Breast epithelium (tissue), 3 donors: ENCODE data around the gene CNTN1.

Experiments used
- CTCF ChIP-seq, 3 donors: fragments of 450-650 bp; IDR thresholded peaks; one replicate each; pipeline ENCODE4 v1.5.1; 2016 to 2017; ENCODE audit warnings: antibody characterized with exemption in 3 of 3, mild to moderate bottlenecking in 3 of 3, moderate library complexity in 3 of 3
- POLR2A ChIP-seq: fragments of 450-650 bp; IDR thresholded peaks from one replicate; pipeline ENCODE4 v1.6.1; 2016; ENCODE audit warnings: antibody characterized with exemption, mild to moderate bottlenecking, moderate library complexity
- POLR2AphosphoS5 ChIP-seq, 3 donors: sonication (generic); formaldehyde crosslinking; IDR thresholded peaks; one replicate each; pipeline ENCODE4 v1.6.1; 2017; ENCODE audit warnings: antibody characterized with exemption in 3 of 3

DNA sequence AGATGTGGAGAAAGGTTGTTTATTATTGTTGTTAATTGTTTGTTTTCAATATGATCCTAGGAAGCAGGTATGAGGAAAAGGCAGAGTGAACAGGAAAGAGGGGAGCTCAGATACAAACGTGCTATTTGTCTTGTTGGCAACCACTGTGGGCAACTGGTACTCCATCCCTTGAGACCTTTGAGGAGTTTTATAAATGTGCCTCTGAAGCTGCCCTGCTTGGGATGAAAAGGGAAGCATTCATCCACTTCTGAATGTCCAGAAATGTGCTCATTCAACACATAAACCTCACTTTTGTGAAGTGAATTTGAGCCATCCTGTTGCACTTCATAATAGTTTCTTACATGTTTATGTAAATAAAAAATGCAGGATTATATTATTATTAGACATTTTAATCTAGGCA is 331.6 kb downstream of the CNTN1 start:
- TF ChIP-seq POLR2AphosphoS5 (IDR thresholded peaks at IDR 0.05) = no peak
- TF ChIP-seq POLR2A = no peak
- TF ChIP-seq CTCF (IDR thresholded peaks at IDR 0.05) = no peak
